ENCODE measurements around the gene PF4V1. TPM values are rescaled to one million over a fixed set of nuclear protein-coding genes. Genes with fewer than 3 reads are reported as not detected.

Gene PF4V1
- total RNA-seq, 1 donor from 2014 or later = not detected

Other genes with a start within 250 kb of the PF4V1 start
- gene RASSF6, start 232.9 kb upstream of the PF4V1 start, total RNA-seq (ENCODE audit: insufficient read depth, low replicate concordance) = 4.1 TPM
- gene CXCL8, start 112.7 kb upstream of the PF4V1 start, total RNA-seq (ENCODE audit: insufficient read depth, low replicate concordance) = 17.1 TPM
- gene CXCL6, start 16.6 kb upstream of the PF4V1 start, total RNA-seq (ENCODE audit: insufficient read depth, low replicate concordance) = 1.2 TPM
- gene CXCL1, start 16.1 kb downstream of the PF4V1 start, total RNA-seq (ENCODE audit: insufficient read depth, low replicate concordance) = 56.1 TPM
- gene PF4, start 128.7 kb downstream of the PF4V1 start, total RNA-seq (ENCODE audit: insufficient read depth, low replicate concordance) = not detected
- gene PPBP, start 134.9 kb downstream of the PF4V1 start, total RNA-seq (ENCODE audit: insufficient read depth, low replicate concordance) = 22.6 TPM
- 2.6 TPM for gene CXCL5, start 145.4 kb downstream of the PF4V1 start, total RNA-seq (ENCODE audit: insufficient read depth, low replicate concordance)
- gene CXCL3, start 185.4 kb downstream of the PF4V1 start, total RNA-seq (ENCODE audit: insufficient read depth, low replicate concordance) = 7.0 TPM
- gene CXCL2, start 245.9 kb downstream of the PF4V1 start, total RNA-seq (ENCODE audit: insufficient read depth, low replicate concordance) = 32.0 TPM

All from umbilical cord (tissue), 1 donor.